ENCODE measurements around the gene HDAC4.

The HDAC4 gene

DNA sequence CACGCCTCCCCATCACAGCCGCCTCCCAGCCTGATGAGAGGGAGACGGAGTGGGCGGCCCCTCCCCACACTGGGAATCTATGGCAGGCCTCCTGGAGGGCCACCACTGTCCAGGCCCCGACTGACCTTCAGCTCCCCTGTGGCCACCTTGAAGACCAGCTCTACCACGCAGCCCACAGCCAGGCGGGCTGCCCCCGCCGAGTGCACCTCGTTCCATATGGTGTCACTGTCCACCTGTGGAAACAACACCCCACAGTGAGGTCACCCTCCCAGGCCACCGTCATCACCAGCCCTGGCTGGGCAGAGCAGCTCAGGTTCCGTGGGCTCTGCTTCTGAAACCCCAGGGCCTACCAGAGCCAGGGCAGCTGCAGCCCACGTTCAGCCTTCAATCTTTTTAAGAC lies 310.9 kb downstream of the HDAC4 start:
- DNase-seq: no peak
- intact Hi-C loops (cut with DNase I): no loop called here

- intact Hi-C loops (cut with DNase I): no loop called here
- DNase-seq: no peak
Observed at GRCh38 chr2:239087046-239087710, 313.6 kb downstream of the HDAC4 start.

DNA sequence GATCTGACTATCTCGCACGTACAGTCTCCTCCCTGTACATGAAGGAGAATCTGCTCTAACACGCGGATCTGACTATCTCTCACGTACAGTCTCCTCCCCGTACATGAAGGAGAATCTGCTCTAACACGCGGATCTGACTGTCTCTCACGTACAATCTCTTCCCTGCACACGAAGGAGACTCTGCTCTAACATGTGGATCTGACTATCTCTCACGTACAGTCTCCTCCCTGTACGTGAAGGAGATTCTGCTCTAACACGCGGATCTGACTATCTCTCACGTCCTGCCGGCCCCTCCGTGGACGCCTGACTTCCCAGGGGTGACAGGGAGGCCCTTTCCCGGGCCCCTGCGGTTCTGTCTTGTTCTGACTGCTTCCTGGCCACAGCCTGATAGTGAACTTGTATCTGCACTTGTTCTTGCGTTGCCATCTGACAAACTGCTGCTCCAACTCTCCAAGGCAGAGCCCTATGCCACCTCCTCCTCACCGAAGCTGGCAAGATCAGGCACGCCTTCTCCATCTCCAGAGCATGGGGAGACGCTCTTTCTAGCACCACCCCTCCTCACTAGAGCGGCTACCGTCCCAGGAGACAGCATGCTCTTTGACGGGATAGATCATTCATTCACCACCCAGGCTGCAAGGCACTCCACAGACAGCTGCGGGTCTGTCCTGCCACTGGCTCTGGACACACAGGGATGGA lies 314.3 kb downstream of the HDAC4 start:
- intact Hi-C loops (cut with DNase I): no loop called here
- no peak for DNase-seq

- DNase-seq: peak in 9 of 42 donors; percentile 34 to 69 (median 57)
- intact Hi-C loops (cut with DNase I): no loop called here
Observed at GRCh38 chr2:239085201-239085992, 315.4 kb downstream of the HDAC4 start.

DNA sequence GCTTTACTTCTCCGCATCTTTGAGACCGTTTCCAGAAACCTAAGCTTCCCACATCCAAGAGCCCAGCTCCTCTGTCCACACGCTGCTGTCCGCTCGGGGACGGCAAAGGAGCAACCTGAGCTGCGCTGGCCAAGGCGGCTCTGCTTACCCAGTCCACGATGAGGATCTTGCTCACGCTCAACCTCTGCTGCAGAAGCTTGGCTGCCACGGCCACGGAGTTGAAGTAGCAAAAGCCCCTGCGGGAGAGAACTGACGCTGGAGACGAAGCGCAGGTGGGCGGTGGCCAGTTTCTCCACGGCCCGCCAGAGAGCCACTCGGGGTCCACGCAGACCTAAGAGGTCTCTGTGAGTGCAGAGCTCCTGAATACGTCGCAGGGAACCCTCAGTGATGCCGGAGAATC lies 316.8 kb downstream of the HDAC4 start:
- intact Hi-C loops (cut with DNase I): no loop called here
- DNase-seq: no peak

- no peak for DNase-seq
- intact Hi-C loops (cut with DNase I): no loop called here
Observed at GRCh38 chr2:239082425-239082824, 318.4 kb downstream of the HDAC4 start.

DNA sequence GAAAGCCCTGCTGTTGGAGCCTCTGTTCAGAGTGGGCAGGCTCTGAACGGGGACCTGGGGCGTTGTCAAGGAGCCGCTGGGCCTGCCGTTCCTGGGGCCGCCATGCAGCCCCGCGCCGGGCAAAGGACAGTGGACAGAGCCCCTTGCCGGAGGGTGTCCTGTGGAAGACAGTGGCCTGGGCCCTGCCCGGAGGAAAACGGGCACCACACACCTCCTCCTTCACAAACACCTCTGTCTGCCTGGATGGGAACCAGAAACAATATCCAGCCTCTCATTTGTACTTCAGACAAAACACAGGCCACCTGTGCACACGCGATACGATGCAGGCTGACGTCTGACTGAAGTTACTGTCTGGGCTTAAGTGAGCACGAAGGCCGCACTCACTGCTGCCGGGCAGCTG lies 319.2 kb downstream of the HDAC4 start:
- intact Hi-C loops (cut with DNase I): no loop called here
- no peak for DNase-seq

GRCh38 chr2:239081046-239081445 lies 319.8 kb downstream of the HDAC4 start:
- no peak for DNase-seq

GRCh38 chr2:239079671-239080294 lies 321.0 kb downstream of the HDAC4 start:
- intact Hi-C loops (cut with DNase I): no loop called here
- no peak for DNase-seq

More at GRCh38 chr2:239081046-239081445, 319.8 kb downstream of the HDAC4 start:
- intact Hi-C loops (cut with DNase I): no loop called here

DNA sequence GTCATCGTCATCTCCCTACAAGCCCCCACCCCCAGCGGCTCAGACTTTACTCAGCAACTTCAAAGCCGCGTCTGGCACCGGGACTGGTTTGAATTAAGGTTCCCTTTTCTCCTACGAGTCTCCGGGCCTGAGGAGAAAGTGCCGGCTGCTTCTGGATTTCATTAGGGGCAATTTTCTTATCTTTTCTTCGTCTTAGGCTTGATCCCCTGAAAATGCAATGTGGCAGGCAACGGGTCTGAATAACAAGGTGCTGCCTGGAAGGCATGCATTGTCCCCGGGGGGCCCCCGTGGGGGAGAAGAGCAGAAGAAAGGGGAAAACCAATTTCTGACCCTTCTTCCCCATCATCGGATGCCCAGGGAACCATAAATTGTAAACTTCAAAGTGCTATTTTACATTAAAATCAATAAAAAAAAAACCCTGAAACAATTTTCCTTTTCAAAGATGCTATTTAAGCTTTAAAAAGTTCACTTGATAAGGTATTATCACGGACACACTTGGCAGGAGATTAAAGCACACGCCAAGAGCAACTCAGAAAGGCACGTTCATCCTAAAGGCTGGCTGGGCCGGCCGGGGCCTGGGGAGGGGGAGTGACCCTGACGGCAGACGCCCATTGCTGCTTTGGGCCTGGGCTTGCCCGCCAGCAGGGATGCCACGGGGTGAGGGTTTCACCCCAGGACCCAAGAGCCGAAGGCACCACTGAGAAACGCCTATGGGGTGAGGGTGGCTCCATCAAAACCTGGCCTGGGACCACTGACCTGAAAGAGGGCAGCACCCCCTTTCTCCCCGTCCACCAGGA lies 322.5 kb downstream of the HDAC4 start:
- intact Hi-C loops (cut with DNase I): no loop called here
- DNase-seq: no peak

- no peak for DNase-seq
- intact Hi-C loops (cut with DNase I): no loop called here
Observed at GRCh38 chr2:239077260-239077659, 323.6 kb downstream of the HDAC4 start.

DNA sequence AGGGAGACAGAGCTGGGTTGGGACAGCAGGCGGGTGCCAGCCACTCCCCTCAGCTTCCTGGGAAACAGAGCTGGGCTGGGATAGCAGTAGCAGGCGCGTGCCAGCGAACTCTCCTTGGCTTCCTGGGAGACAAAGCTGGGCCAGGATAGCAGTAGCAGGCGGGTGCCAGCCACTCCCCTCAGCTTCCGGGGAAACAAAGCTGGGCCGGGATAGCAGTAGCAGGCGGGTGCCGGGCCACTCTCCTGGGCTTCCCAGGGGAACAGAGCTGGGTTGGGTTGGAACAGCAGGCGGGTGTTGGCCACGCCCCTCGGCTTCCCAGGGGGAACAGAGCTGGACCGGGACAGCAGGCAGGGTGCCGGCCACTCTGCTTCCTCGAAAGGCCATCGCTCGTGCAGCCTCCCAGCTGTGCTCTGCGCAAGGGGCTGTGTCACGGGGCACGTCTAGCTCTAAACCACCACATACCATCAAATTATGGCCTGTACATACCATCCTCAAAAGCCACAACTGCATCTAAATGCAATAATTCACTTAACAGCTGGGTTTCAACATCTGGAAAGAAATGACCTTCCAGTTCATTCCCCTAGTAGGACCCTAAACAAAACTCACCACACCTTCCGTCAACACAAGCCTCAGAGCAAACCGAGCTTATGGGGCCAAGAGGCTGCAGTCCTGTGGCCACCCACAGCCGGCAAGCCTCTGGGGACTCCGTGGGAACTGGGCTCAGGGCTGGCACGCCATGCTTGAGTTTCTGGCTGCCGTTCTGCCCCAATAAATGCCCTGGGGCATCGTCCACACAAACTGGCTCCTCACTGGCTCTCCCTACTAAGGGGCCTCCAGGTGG lies 324.7 kb downstream of the HDAC4 start:
- intact Hi-C loops (cut with DNase I): no loop called here
- DNase-seq: peak in 16 of 42 donors; percentile 24 to 66 (median 42)

- DNase-seq: peak in 2 of 42 donors; percentile 34 to 40
- intact Hi-C loops (cut with DNase I): no loop called here
Observed at GRCh38 chr2:239073745-239074530, 326.9 kb downstream of the HDAC4 start.

GRCh38 chr2:239073270-239073669 lies 327.6 kb downstream of the HDAC4 start:
- intact Hi-C loops (cut with DNase I): no loop called here
- no peak for DNase-seq

DNA sequence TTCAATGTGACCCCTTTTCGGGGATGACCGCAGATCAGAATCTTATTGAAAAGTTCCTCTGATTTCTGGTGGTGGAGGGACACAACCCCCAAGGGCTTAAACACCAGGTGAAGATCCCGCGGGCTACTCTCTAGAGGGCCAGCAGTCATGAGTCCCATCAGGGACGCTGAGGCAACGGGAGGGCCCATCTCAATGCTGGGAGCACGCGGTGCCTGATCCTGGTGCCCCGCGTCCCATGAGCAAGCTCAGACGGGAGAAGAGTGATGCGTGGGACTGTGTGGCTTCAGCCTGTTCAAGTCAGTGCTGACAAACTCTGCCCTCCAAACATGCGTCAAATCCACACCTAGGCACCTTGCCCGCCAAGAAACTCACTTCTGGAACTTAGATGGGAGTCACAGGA lies 328.0 kb downstream of the HDAC4 start:
- intact Hi-C loops (cut with DNase I): no loop called here
- DNase-seq: no peak

DNA sequence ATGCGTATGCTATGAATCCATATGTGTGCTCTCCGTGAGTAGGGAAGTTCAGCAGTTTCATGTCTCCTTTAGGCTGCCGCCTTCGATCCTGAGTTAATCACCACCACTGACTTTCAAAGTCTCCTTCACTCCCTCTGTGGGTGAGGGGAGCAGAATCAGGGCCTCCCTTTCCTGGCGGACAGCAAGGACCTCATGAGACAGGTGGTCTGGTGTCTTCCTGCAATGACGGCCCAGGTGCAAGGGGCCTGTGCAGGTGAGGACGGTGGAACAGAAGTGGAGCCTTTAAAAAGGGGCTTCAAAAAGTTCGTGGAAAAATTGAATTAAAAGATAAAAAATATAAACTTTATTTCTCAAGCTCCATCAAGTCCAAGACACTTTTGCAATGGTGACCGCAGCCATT lies 330.4 kb downstream of the HDAC4 start:
- intact Hi-C loops (cut with DNase I): no loop called here
- no peak for DNase-seq

All from head of caudate nucleus (tissue), 42 donors.